H1 (cell line): ENCODE results near the gene ENTREP1. TPM values are rescaled to one million over a fixed set of nuclear protein-coding genes. Genes with fewer than 3 reads are reported as not detected.

Experiments
- BCL11A ChIP-seq, 2 experiments: IDR thresholded peaks; one replicate each; pipeline ENCODE4 v1.6.1; 2011; ENCODE audit warnings: low read depth in 2 of 2, low read length in 2 of 2, mild to moderate bottlenecking in 2 of 2
- JUND ChIP-seq: IDR thresholded peaks from 2 replicates; pipeline ENCODE4 v1.6.1; 2011; ENCODE audit warnings: mild to moderate bottlenecking, improper control_type of control experiment, low read length
- SIX5 ChIP-seq: IDR thresholded peaks from 2 replicates; pipeline ENCODE4 v1.6.1; 2011; ENCODE audit warnings: mild to moderate bottlenecking, low read depth, low read length
- TAF1 ChIP-seq: IDR thresholded peaks from 2 replicates; pipeline ENCODE4 v1.6.1; 2011; ENCODE audit warnings: mild to moderate bottlenecking, low read depth, low read length
- YY1 ChIP-seq: IDR thresholded peaks from 2 replicates; pipeline ENCODE4 v1.6.1; 2011; ENCODE audit warnings: low read depth, mild to moderate bottlenecking, low read length
- polyA plus RNA-seq, 7 experiments: library from polyadenylated mRNA; depleted of rRNA in 3 of 7; stranded (reverse) in 5 of 7; unstranded in 2 of 7; fragments of >200 nt in 5 of 7; fragments of 200-250 nt in 2 of 7; gene quantifications; 1 replicate in 5 of 7; 2 replicates in 1 of 7; 4 replicates in 1 of 7; pipeline versions ENCODE4 v1.2.1 to v1.2.3, GENCODE V29; 2011 to 2013; ENCODE audit warnings: missing spikeins in 2 of 7, mixed read lengths in 2 of 7
- total RNA-seq: library from RNA; stranded (reverse); fragmentation: NEBNext Ultra II Directional; extraction: Animal tissue kit (Norgen Biotek cat#: 25700); gene quantifications from 2 replicates; pipeline ENCODE4 v1.2.1, GENCODE V29; 2021

Gene ENTREP1
- total and polyA plus RNA-seq, 2 of the 8 experiments (the other 6 are each of a cell fraction or from before 2014, with no cell fraction given), result 15.3 to 25.0 TPM

GRCh38 chr9:69397384-69398214, 72.6 kb downstream of the ENTREP1 start (continued):
- no peak for TF ChIP-seq SIX5
- TF ChIP-seq YY1, result no peak
- no peak for TF ChIP-seq BCL11A (IDR thresholded peaks at IDR 0.05; ENCODE audit: low read depth in 2 of 2, low read length in 2 of 2)
- no peak for TF ChIP-seq JUND
- TF ChIP-seq TAF1, result no peak
